ENCODE measurements around the gene NMRK2. TPM values are rescaled to one million over a fixed set of nuclear protein-coding genes. Genes with fewer than 3 reads are reported as not detected.
"Not testable (repeated sequence)": the region's sequence is repeated elsewhere in the genome, so short reads cannot be mapped to it uniquely, and the experiment has no call there.

Gene NMRK2
- total RNA-seq, 4 donors from 2014 or later: 0.69 to 8.6 (median 7.3) TPM; not detected in 1

GRCh38 chr19:3949294-3949693, 16.4 kb downstream of the NMRK2 start:
- no peak for TF ChIP-seq EP300 (IDR thresholded peaks at IDR 0.05)
- no peak for TF ChIP-seq POLR2A (IDR thresholded peaks at IDR 0.05)
- no peak for TF ChIP-seq POLR2AphosphoS5 (IDR thresholded peaks at IDR 0.05)
- no peak for TF ChIP-seq CTCF (IDR thresholded peaks at IDR 0.05)
- Histone ChIP-seq H3K36me3 (no peaks in the 10 kb centered on the region), H3K27ac (peak overlapping the region in 3 of 4 donors; percentile 84 to 91 (median 90)), H3K9me3 (no peaks in the 10 kb centered on the region), H3K4me3 (no peak overlapping the region), H3K4me1 (peaks cover 0 to 52% (median 20%) of the 10 kb centered on the region in 3 donors), H3K27me3 (no peaks in the 10 kb centered on the region)
- 100% methylated on average over 1 of the region's 11 CpGs; no CpG with 5 or more reads in 1 of the 2 donors for WGBS, 2 donors (ENCODE audit: low coverage in 1 of 2)
- no peak for ATAC-seq

GRCh38 chr19:3949997-3950859, 17.4 kb downstream of the NMRK2 start:
- no peak for TF ChIP-seq EP300 (IDR thresholded peaks at IDR 0.05)
- TF ChIP-seq POLR2AphosphoS5 (IDR thresholded peaks at IDR 0.05): no peak
- no peak for TF ChIP-seq POLR2A (IDR thresholded peaks at IDR 0.05)
- no peak for TF ChIP-seq CTCF (IDR thresholded peaks at IDR 0.05)
- no peaks in the 10 kb centered on the region for H3K27me3 ChIP-seq
- peak overlapping the region; percentile 68 to 91 (median 87) for H3K27ac ChIP-seq
- ATAC-seq: no peak
- H3K36me3 ChIP-seq: no peaks in the 10 kb centered on the region
- no CpG with 5 or more reads among the region's 20 CpGs for WGBS, 2 donors (ENCODE audit: low coverage in 1 of 2)
- H3K4me3 ChIP-seq: peak overlapping the region; percentile 4 to 41
- peaks cover 0 to 62% (median 21%) of the 10 kb centered on the region in 3 donors for H3K4me1 ChIP-seq
- H3K9me3 ChIP-seq: no peaks in the 10 kb centered on the region

GRCh38 chr19:3950871-3951861, 18.3 kb downstream of the NMRK2 start:
- ATAC-seq: peak; percentile 83
- Histone ChIP-seq H3K4me1 (peaks cover 0 to 71% (median 21%) of the 10 kb centered on the region in 3 donors), H3K4me3 (peak overlapping the region; percentile 4 to 41), H3K27me3 (no peaks in the 10 kb centered on the region), H3K36me3 (peaks cover 0 to 9% of the 10 kb centered on the region in 2 donors), H3K27ac (peak overlapping the region; percentile 68 to 91 (median 87)), H3K9me3 (no peaks in the 10 kb centered on the region)
- WGBS, 2 donors (ENCODE audit: low coverage in 1 of 2): 26 to 46% methylated on average over 4 to 16 of the region's 41 CpGs
- TF ChIP-seq POLR2AphosphoS5 (IDR thresholded peaks at IDR 0.05) (peak; percentile 45), EP300 (IDR thresholded peaks at IDR 0.05) (no peak)

- H3K4me3 ChIP-seq, H3K27me3 ChIP-seq, H3K9me3 ChIP-seq, ATAC-seq: not testable (repeated sequence)
- WGBS, 2 donors (ENCODE audit: low coverage in 1 of 2): 93 to 100% methylated on average over 4 to 6 of the region's 9 CpGs
- Histone ChIP-seq H3K36me3 (peaks cover 0 to 25% of the 10 kb centered on the region in 2 donors), H3K27ac (peak overlapping the region; percentile 68 to 91 (median 87)), H3K4me1 (peaks cover 0 to 75% (median 21%) of the 10 kb centered on the region in 3 donors)
Measured at GRCh38 chr19:3952755-3953276, 19.9 kb downstream of the NMRK2 start.

- no peak for ATAC-seq
- H3K4me3 ChIP-seq: no peak overlapping the region
- WGBS, 2 donors (ENCODE audit: low coverage in 1 of 2): 53 to 100% methylated on average over 1 to 2 of the region's 12 CpGs
- no peaks in the 10 kb centered on the region for H3K27me3 ChIP-seq
- peaks cover 0 to 79% (median 21%) of the 10 kb centered on the region in 3 donors for H3K4me1 ChIP-seq
- H3K9me3 ChIP-seq: no peaks in the 10 kb centered on the region
- peaks cover 0 to 38% of the 10 kb centered on the region in 2 donors for H3K36me3 ChIP-seq
- no peak for TF ChIP-seq CTCF (IDR thresholded peaks at IDR 0.05)
- no peak for TF ChIP-seq POLR2AphosphoS5 (IDR thresholded peaks at IDR 0.05)
- TF ChIP-seq POLR2A (IDR thresholded peaks at IDR 0.05): no peak
- TF ChIP-seq EP300 (IDR thresholded peaks at IDR 0.05): no peak
- peak overlapping the region; percentile 68 to 90 (median 85) for H3K27ac ChIP-seq
Measured at GRCh38 chr19:3954107-3954506, 21.2 kb downstream of the NMRK2 start.

- peaks cover 0 to 50% of the 10 kb centered on the region in 2 donors for H3K36me3 ChIP-seq
- WGBS, 2 donors (ENCODE audit: low coverage in 1 of 2): 60 to 87% methylated on average over 1 to 10 of the region's 13 CpGs
- H3K4me3 ChIP-seq, ATAC-seq, H3K27me3 ChIP-seq, H3K9me3 ChIP-seq: not testable (repeated sequence)
- H3K27ac ChIP-seq: peak overlapping the region in 3 of 4 donors; percentile 82 to 90 (median 84)
- peaks cover 0 to 68% (median 19%) of the 10 kb centered on the region in 3 donors for H3K4me1 ChIP-seq
Measured at GRCh38 chr19:3955276-3955675, 22.4 kb downstream of the NMRK2 start.

Measured in gastroesophageal sphincter (tissue), 4 donors.